ENCODE measurements around the gene ZNF689.
"Not testable (repeated sequence)": the region's sequence is repeated elsewhere in the genome, so short reads cannot be mapped to it uniquely, and the experiment has no call there.

Gene ZNF689

GRCh38 chr16:30600215-30600614 is 10.0 kb downstream of the ZNF689 start:
- no peak for DNase-seq (ENCODE audit: low read depth in 2 of 2)

- no peak for DNase-seq (ENCODE audit: low read depth in 2 of 2)
Measured at GRCh38 chr16:30592871-30593270, 17.3 kb downstream of the ZNF689 start.

DNA sequence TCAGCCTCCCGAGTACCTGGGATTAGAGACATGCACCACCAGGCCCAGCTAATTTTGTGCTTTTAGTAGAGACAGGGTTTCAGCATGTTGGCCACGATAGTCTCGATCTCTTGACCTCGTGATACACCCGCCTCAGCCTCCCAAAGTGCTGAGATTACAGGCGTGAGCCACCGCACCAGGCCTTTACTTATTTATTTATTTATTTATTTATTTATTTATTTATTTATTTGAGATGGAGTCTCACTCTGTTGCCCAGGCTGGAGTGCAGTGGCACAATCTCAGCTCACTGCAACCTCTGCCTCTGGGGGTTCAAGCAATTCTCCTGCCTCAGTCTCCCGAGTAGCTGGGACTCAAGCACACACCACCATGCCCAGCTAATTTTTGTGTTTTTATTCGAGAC is 19.3 kb downstream of the ZNF689 start:
- not testable (repeated sequence) for DNase-seq (ENCODE audit: low read depth in 2 of 2)

DNA sequence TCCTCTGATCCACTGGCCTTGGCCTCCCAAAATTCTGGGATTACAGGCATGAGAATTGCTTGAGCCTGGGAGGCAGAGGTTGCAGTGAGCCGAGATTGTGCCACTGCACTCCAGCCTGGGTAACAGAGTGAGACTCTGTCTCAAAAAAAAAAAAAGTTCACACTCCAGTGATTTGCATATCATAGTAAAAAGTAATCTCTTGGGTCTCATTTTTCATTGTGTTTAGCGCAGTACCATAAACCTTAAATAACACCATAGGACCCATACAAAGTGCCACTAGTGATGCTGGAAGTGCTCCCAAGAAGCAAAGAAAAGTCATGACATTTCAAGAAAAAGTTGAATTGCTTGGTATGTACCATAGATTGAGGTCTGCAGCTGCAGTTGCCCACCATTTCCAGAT is 20.6 kb downstream of the ZNF689 start:
- DNase-seq (ENCODE audit: low read depth in 2 of 2): not testable (repeated sequence)

- no peak for DNase-seq (ENCODE audit: low read depth in 2 of 2)
Measured at GRCh38 chr16:30588651-30589050, 21.5 kb downstream of the ZNF689 start.

- peak; percentile 84 to 88 for DNase-seq (ENCODE audit: low read depth in 2 of 2)
Measured at GRCh38 chr16:30585400-30586191, 24.6 kb downstream of the ZNF689 start, which contains the start of gene ZNF785. Gene ZNF785, minus strand, starts transcription at chr16:30585697. Its CDS starts 86 bp downstream, at chr16:30585611.

DNA sequence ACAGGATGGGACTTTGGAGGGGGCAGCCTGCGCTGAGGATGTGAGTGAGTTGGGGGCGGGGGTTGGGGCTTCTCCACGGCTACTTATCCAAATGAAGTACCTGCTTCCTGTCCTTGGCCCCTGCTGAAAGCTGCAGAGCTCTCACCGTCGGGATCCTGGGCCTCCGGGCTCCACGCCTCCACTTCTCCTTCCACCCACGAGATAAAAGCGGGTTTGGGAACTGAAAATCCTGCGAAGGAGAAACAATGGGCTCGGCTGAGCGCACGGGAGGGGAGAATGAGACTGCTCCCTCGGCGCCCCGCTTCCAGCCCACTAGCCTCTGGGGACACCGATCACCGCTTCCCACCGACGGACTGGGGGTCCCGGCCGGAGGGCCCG is 25.2 kb downstream of the ZNF689 start:
- DNase-seq (ENCODE audit: low read depth in 2 of 2): no peak

DNA sequence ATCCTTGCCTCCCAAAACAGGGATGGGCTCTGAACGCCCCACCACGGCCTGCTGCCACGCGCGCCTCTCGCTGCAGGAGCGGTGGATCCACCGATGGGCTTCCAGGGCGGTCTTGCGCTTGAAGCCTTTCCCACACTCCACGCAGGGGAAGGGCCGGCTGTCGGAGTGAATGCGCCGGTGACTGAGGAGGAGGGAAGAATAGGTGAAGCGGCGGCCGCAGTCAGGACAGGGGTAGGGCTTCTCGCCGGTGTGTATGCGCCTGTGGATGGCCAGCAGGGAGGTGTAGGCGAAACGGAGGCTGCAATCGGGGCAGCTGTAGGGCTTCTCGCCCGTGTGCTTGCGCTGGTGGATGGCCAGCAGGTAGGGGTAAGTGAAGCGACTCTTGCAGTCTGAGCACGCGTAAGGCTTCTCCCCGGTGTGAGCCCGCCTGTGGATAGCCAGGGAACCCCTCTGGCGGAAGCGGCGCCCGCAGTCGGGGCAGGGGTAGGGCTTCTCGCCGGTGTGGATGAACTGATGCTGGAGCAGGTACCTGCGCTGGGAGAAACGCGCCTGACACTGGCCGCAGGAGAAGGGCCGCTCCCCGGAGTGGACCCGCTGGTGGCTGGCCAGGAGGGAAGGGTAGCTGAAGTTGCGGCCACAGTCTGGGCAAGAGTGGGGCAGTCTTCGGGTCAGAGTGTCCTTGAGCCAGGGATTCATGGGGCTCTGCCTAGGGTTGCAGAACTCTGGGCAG is 27.4 kb downstream of the ZNF689 start:
- DNase-seq (ENCODE audit: low read depth in 2 of 2): no peak

GRCh38 chr16:30581457-30581856 is 28.7 kb downstream of the ZNF689 start:
- no peak for DNase-seq (ENCODE audit: low read depth in 2 of 2)

GRCh38 chr16:30574678-30575077 is 35.5 kb downstream of the ZNF689 start:
- no peak for DNase-seq (ENCODE audit: low read depth in 2 of 2)

- DNase-seq (ENCODE audit: low read depth in 2 of 2): peak; percentile 85 to 90
Measured at GRCh38 chr16:30571445-30572322, 38.5 kb downstream of the ZNF689 start, which contains the start of gene ZNF688. Gene ZNF688, minus strand, starts transcription at chr16:30571714. Its CDS starts 85 bp downstream, at chr16:30571629.

- no peak for DNase-seq (ENCODE audit: low read depth in 2 of 2)
Measured at GRCh38 chr16:30570636-30571444, 39.3 kb downstream of the ZNF689 start.

- DNase-seq (ENCODE audit: low read depth in 2 of 2): no peak
Measured at GRCh38 chr16:30569746-30570635, 40.2 kb downstream of the ZNF689 start.

- no peak for DNase-seq (ENCODE audit: low read depth in 2 of 2)
Measured at GRCh38 chr16:30569281-30569680, 40.9 kb downstream of the ZNF689 start.

DNA sequence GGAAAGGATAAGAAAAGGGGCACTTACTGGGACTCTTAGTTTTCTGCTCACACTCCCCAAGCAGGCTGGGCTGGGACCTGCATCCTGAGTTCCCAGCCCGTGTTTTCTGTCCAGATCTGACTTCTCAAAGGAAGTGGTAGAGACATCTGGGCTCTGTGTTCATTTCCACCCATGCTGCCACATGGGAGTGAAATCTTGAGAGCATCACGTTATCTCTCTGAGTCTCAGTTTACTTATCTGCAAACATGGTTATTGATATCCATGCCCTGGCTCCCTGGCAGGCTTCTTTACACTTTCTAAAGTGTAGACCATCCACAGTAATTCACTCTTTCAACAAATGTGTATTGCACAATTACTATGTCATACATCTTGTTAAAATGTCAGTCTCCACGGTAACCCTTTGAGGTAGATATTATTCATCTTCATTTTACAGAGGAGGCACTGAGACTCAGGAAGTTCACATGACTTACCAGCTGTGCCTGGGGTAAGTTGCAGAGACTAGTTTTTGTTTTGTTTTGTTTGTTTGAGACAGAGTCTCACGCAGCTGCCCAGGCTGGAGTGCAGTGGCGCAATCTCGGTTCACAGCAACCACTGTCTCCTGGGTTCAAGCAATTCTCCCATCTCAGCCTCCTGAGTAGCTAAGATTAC is 42.1 kb downstream of the ZNF689 start:
- DNase-seq (ENCODE audit: low read depth in 2 of 2): no peak

DNA sequence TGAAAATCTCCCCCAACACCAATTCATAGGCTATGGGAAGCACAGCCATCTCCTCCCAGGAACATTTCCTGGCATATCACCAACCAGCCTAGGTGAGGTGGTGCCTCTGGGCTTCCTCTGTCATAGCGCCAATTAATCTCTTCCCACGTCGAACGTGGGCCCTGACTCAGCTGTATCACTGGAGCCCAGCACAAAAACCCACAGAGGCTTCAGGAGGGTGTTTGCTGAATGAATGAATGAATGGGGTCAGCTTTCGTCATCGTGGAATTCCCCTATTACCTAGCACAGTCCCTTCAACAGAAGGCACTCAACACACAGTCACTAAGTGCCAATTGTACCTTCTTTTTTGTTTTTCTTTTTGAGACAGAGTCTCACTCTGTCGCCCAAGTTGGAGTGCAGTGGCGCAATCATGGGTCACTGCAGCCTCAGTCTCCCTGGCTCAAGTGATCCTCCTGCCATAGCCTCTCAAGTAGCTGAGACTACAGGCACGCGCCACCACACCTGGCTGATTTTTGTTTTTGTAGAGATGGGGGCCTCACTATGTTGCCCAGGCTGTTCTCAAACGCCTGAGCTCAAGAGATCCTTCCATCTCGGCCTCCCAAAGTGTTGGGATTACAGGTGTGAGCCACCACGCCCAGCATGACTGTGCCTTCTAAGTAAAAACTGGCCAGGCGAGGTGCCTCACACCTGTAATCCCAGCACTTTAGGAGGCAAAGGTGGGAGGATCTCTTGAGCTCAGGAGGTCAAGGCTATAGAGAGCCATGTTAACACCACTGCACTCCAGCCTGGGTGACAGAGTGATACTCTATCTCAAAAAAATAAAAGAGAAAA is 42.8 kb downstream of the ZNF689 start:
- peak in 1 of 2 donors; percentile 59 for DNase-seq (ENCODE audit: low read depth in 2 of 2)

DNA sequence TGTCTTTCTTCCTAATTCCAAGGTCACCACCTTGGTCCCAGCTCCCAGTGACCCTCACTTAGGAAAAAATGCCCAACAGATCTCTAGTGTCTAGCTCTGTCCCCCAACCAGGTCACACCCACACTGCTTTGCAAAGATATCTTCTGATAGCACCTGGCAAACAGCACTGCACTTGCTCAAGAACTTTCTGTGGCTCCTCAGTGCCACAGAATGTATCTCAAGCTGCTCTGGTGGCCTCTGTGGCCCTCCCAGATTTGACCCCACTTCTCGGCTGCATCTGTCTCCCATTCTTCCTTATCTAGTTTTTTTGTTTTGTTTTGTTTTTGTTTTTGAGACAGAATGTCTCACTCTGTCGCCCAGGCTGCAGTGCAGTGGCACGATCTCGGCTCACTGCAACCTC is 43.7 kb downstream of the ZNF689 start:
- no peak for DNase-seq (ENCODE audit: low read depth in 2 of 2)

DNA sequence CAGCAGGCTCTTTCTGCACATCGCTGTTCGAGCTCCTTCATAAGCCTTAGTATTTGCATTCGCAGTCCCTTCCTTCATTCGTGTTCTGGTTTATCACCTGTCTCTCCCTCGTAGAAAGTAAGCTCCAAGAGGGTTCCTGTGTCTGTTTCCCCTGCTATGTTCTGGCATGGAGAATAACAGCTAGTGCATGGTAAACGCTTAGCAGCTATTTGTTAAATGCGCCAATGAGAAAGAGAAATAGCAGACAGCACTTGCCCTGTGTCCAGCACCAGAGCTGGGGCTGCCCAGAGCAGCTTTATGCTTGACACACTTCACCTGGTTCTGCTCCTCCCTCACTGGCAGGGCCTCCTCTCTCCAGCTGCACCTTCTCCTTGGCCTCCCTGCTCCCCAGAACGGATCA is 44.2 kb downstream of the ZNF689 start:
- no peak for DNase-seq (ENCODE audit: low read depth in 2 of 2)

- DNase-seq (ENCODE audit: low read depth in 2 of 2): no peak
Measured at GRCh38 chr16:30565526-30565925, 44.7 kb downstream of the ZNF689 start.
